Mammary epithelial cell (primary cell): ENCODE results near the gene XPO4.

ENCODE experiments used
- EZH2 ChIP-seq: IDR thresholded peaks from 2 replicates; pipeline ENCODE4 v1.6.1; 2012; ENCODE audit warnings: low read length, inconsistent platforms, borderline replicate concordance
- TF ChIP-seq, protein P1 (sequence below), 2 donors: IDR thresholded peaks in 1 of 2; conservative IDR thresholded peaks in 1 of 2; 2 replicates each; pipeline ENCODE4 v1.5.1; 2011 to 2012; ENCODE audit warnings: inconsistent platforms in 2 of 2, low read length in 2 of 2, mild to moderate bottlenecking in 2 of 2, control low read depth in 1 of 2, low read depth in 1 of 2; ENCODE audit not compliant: insufficient read depth in 1 of 2; ENCODE audit errors: extremely low read depth in 1 of 2

DNA sequence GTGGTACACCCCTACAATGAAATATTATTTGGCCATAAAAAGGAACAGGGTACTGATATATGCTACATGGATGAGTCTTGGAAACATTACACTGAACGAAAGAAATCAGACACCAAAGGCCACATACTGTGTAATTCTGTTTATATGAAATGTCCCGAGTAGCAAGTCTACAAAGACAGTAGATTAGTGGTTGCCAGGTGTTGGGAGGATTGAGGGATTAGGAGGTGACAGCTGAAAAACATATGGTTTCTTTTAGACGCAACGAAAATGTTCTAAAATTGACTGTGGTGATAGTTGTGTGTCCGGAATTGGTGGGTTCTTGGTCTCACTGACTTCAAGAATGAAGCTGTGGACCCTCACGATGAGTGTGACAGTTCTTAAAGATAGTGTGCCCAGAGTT is 163.9 kb downstream of the XPO4 start:
- TF ChIP-seq, protein P1, sequence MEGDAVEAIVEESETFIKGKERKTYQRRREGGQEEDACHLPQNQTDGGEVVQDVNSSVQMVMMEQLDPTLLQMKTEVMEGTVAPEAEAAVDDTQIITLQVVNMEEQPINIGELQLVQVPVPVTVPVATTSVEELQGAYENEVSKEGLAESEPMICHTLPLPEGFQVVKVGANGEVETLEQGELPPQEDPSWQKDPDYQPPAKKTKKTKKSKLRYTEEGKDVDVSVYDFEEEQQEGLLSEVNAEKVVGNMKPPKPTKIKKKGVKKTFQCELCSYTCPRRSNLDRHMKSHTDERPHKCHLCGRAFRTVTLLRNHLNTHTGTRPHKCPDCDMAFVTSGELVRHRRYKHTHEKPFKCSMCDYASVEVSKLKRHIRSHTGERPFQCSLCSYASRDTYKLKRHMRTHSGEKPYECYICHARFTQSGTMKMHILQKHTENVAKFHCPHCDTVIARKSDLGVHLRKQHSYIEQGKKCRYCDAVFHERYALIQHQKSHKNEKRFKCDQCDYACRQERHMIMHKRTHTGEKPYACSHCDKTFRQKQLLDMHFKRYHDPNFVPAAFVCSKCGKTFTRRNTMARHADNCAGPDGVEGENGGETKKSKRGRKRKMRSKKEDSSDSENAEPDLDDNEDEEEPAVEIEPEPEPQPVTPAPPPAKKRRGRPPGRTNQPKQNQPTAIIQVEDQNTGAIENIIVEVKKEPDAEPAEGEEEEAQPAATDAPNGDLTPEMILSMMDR (conservative IDR thresholded peaks at IDR 0.05 in 1 of 2, IDR thresholded peaks at IDR 0.05 in 1 of 2; ENCODE audit: extremely low read depth in 1 of 2, insufficient read depth in 1 of 2, low read depth in 1 of 2, low read length in 2 of 2): no peak
- TF ChIP-seq EZH2: no peak
